Measurements from ENCODE around the gene FBLN1.

FBLN1 gene

DNA sequence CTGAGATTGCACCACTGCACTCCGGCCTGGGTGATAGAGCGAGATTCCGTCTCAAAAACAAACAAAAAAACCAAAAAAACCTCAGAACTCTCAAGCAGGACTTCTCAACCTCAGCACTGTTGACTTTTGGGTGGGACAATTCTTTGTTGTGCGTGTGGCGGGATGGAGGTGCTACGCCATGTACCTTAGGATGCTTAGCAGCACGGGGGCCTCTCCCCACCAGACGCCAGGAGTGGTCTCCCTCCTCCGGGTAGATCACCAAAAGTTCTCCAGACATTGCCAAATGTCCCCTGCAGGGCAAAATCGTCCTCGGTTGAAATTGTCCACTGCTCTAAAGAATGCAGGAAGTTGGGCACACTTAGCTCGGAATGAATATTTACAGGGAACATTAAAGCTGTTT is 142.0 kb downstream of the FBLN1 start:
- no peak for DNase-seq

DNA sequence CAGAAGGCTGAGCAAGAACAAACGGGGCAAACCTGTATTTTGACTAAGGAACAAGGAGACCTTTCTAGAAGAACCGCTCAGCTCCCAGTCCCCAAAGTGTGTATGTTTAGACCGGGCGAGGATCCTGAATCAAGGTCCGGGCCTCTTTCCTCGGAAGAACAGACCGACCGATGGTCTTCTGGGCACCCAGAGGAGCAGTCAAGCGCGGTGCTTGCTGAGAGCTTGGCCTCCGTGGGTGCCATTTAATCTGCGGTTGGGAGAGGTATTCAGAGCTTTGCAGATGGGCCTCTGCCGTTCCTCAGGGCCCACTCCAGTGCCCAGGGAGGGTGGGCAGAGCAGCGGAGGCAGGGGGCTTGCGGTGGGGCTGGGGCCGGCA is 142.5 kb downstream of the FBLN1 start:
- DNase-seq = no peak

DNA sequence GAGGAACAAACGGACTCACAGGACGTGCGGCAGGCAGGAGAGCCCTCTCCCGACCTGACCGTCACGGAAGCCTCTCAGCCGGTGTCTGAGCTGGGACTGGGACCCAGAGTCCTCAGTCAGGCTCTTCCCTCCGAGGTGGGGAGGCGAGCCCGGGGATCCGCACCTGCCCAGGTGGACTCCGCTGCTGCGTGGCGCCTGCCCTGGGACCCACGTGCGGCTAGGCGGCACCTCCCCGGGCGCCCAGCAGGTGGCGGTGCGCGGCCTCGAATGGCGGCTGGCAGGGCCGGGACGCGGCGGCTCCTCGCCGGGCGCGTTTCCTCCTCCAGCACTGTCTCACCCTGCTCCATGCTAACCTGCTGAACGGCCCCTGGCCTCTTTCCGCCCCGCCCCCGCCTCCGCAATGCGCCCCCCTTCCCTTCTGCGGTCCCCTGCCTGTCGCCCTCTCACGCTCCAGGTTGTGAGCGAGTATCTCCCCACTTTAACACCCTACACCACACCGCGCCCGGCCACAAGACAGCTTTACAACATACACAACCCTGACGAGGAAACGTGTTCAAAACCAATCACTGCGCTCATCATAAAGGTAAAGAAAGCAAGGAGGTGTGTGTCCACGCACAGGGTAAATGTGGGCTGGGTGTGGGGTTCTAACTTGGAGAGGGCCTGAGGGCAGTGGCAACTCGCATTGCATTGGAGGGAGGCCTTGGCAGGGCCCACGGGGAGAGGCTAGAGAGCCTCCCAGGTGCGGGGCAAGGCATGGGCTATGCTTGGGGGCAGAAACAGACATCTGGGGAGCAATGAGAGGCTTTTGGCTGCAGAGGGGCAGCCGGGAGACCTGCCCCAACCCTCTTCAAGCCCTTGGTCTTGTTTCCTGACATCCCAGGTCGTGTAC is 143.1 kb downstream of the FBLN1 start:
- peak; percentile 69 to 80 for DNase-seq

DNA sequence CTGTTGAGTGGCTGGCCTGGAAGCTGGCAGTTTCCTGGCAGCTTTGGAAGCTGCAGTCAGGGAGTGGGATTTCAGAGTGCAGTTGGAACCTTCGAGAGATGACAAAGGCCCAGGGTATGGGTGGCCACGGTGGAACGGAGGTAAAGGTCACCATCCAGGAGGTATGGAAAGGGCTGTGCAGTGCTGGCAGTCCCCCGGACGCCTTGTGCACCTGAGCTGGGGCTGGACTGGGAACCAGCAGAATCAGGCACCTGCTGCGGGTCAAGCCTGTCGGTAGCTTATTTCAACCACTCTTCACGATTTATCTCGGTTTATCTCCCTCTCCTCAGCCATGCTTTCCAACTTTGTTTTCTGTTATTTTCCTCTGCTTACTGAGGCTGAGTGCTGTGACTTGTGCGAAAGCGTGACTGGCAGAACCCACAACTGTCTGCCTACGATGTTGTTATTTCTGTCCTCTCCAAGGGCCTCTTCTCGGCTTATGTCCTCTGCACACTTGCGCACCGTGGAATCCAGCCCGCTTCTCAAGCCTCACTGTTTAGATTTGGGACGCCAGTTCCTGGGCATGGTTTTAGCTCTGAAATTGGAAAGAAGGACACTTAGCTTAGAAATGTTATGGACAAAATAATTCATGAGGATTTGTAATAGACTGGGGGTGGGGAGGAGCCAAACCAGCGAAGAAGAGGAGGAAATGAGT is 145.0 kb downstream of the FBLN1 start:
- no peak for DNase-seq

DNA sequence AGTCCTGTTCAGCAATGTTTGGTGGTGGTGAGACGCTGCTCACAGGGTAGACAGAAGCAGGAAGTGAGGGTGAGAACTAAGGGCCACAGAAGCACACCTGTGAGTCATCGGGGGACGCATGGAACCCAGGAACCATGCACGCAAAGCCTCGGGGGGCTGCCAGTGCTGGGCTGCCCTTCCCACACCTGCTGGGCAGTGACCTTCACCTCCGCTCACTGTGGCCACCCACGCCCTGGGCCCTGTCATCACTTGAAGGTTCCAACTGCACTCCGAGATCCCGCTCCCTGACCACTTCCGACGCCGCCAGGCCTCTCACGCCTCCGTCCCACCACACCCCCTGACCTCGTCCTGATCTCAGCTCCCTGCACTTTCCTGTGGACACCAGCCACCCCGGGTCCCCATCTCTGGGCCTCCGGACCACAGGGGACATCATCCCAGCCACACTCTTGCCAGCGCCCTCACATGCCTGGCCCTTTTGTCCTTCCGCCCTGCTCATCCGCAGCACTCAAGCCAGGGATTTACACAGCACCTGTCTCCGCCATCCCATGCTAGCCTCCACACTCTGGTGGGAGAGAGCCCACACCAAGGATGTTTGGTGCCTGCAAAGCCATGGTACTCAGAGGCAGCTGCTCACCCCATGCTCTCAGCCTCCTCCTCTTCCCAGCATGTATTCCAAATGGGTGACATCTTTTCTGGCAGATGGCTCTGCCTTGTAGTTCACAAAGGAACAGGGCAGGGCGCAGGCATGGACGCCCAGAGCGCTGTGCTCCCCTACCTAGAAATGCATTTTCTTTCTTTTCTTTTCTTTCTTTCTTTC is 145.8 kb downstream of the FBLN1 start:
- DNase-seq = no peak

DNA sequence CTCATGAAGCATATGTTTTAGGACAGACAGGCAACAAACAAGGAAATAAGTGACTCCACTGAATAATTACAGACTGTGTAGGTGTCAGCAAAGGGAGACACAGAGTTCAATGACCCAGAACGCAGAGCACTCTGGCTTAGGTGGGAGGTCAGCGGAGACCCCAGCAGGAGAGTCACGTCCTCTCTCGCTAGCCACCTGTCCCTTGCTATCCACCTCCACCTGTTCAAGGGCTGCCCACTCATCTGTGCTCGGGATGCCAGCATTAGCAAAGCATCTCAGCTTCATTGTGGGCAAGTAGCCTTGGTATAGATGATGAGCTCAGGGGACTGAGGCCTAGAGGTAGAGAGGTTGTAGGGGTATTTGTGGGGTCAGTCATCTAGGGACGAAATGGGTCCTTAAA is 147.1 kb downstream of the FBLN1 start:
- DNase-seq = no peak

DNA sequence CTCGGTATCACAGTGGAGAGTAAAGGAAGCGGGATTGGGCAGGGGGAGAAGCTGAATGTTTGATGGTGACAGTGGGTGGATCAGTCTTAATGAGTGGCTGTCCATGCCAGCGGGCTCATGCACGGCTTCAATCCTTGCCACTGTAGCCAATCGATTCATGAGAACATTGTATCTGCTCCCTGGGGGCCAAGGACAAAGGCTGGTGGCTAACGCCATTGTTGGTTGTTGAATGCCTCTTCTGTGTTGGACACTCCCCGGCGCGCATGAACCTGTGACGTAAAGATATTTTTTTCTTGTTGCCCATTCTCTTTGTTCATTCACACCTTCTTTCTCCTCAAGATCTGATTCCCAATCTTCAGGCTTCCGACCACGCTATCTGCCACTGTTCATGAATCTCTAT is 148.0 kb downstream of the FBLN1 start:
- DNase-seq = no peak

Data from stimulated activated CD4-positive, alpha-beta T cell treated with anti-CD3 and anti-CD28 coated beads, Interleukin-4, amount 100 ng/mL, for 4 hours (primary cell).